Measurements from ENCODE around the gene STK40. TPM values are rescaled to one million over a fixed set of nuclear protein-coding genes. Genes with fewer than 3 reads are reported as not detected.

The STK40 gene
- total and polyA plus RNA-seq, 9 of the 15 experiments (the other 6 are each of a cell fraction or from before 2014, with no cell fraction given), result 0.69 to 94.3 (median 39.1) TPM

- TF ChIP-seq CTCFL (IDR thresholded peaks at IDR 0.05; ENCODE audit: borderline replicate concordance, insufficient read depth, low read depth, low read length, poor library complexity, severe bottlenecking) (peak; percentile 4), SRSF1 (IDR thresholded peaks at IDR 0.05; ENCODE audit: low read depth, low read length) (no peak), TCF3 (CRISPR knock-in tag; IDR thresholded peaks at IDR 0.05) (no peak), TBP (optimal IDR thresholded peaks at IDR 0.05; ENCODE audit: low read depth, low read length) (peak; percentile 49), PRDM10 (IDR thresholded peaks at IDR 0.05; ENCODE audit: partially characterized antibody) (peak; percentile 52), DIDO1 (tag; IDR thresholded peaks at IDR 0.05; ENCODE audit: low read depth) (no peak), ZNF318 (IDR thresholded peaks at IDR 0.05; ENCODE audit: borderline replicate concordance in 1 of 2, low read depth in 1 of 2) (0 out of 4 replicates have a peak, but pooled peaks of 1 of the 2 experiments have one; percentile 29)
Observed at GRCh38 chr1:36411674-36412648, 26.2 kb upstream of the STK40 start (continued).
